NCI-H2196 (cell line): Measurements from ENCODE around the gene MKI67.
"Not testable (repeated sequence)": the region's sequence is repeated elsewhere in the genome, so short reads cannot be mapped to it uniquely, and the experiment has no call there.

ENCODE experiments used
- DNase-seq: peaks from one replicate; lab custom pipeline; 2025; ENCODE audit not compliant: unreplicated experiment; lab: John Stamatoyannopoulos, UW

MKI67 gene

GRCh38 chr10:128125944-128126764, at the start of gene MKI67:
TSS of gene MKI67 (minus strand) at chr10:128126423. CDS start at chr10:128125667, 756 bp downstream.
- DNase-seq, result peak; percentile 81

- DNase-seq, result no peak
Measured at GRCh38 chr10:128174581-128175559, 48.6 kb upstream of the MKI67 start.

- DNase-seq, result no peak
Measured at GRCh38 chr10:128173386-128173785, 47.2 kb upstream of the MKI67 start.

GRCh38 chr10:128172756-128173155, 46.5 kb upstream of the MKI67 start:
- DNase-seq, result no peak

- DNase-seq, result no peak
Measured at GRCh38 chr10:128169811-128170379, 43.7 kb upstream of the MKI67 start.

GRCh38 chr10:128167926-128168520, 41.8 kb upstream of the MKI67 start:
- no peak for DNase-seq

GRCh38 chr10:128167123-128167522, 40.9 kb upstream of the MKI67 start:
- DNase-seq, result not testable (repeated sequence)

GRCh38 chr10:128166151-128166550, 39.9 kb upstream of the MKI67 start:
- no peak for DNase-seq

GRCh38 chr10:128165536-128165935, 39.3 kb upstream of the MKI67 start:
- no peak for DNase-seq

GRCh38 chr10:128163701-128164100, 37.5 kb upstream of the MKI67 start:
- no peak for DNase-seq

- DNase-seq, result no peak
Measured at GRCh38 chr10:128161031-128161430, 34.8 kb upstream of the MKI67 start.

GRCh38 chr10:128160297-128160711, 34.1 kb upstream of the MKI67 start:
- DNase-seq, result no peak

GRCh38 chr10:128158021-128158795, 32.0 kb upstream of the MKI67 start:
- no peak for DNase-seq

GRCh38 chr10:128156999-128157755, 31.0 kb upstream of the MKI67 start:
- DNase-seq, result no peak

- no peak for DNase-seq
Measured at GRCh38 chr10:128152741-128153580, 26.7 kb upstream of the MKI67 start.

- no peak for DNase-seq
Measured at GRCh38 chr10:128151031-128151430, 24.8 kb upstream of the MKI67 start.

- no peak for DNase-seq
Measured at GRCh38 chr10:128150561-128150960, 24.3 kb upstream of the MKI67 start.

GRCh38 chr10:128150045-128150493, 23.8 kb upstream of the MKI67 start:
- peak; percentile 59 for DNase-seq
